Panc1 (cell line): ENCODE measurements around the gene INPPL1. TPM values are rescaled to one million over a fixed set of nuclear protein-coding genes. Genes with fewer than 3 reads are reported as not detected.

ENCODE experiments used
- ATAC-seq: fragments of 200-7000 bp; cut with Tn5 transposase; 2 replicates; pipeline ENCODE4 v1.9.1; 2020; ENCODE audit warnings: mild to moderate bottlenecking, moderate library complexity
- BruUV-seq: library from RNA; stranded (reverse); fragments of 400-500 nt; replicated peaks from 2 replicates; lab custom pipeline; 2021; lab: Mats Ljungman, UMichigan
- CTCF ChIA-PET: fragments of 300-600 bp; sonication (Branson Sonifier 250); formaldehyde crosslinking; loops from one replicate; lab custom pipeline; 2022; ENCODE audit warnings: antibody characterized with exemption; lab: Charles Lee
- POLR2A ChIA-PET: fragments of 300-600 bp; sonication (Branson Sonifier 250); formaldehyde crosslinking; loops from one replicate; lab custom pipeline; 2022; ENCODE audit warnings: antibody characterized with exemption; lab: Charles Lee
- DNase-seq: peaks from one replicate; pipeline ENCODE4 v3.0.0-alpha.2; 2010; ENCODE audit warnings: low read depth, low spot score
- H3K27ac ChIP-seq: 2 replicates; pipeline ENCODE4 v1.5.1; 2011; ENCODE audit warnings: mild to moderate bottlenecking, low read length, inconsistent platforms
- H3K27me3 ChIP-seq: fragments of 200-500 bp; sonication (Bioruptor generic); 2 replicates; pipeline ENCODE4 v1.6.0; 2014; ENCODE audit warnings: low read length, inconsistent platforms; ENCODE audit not compliant: control insufficient read depth, insufficient read depth
- H3K36me3 ChIP-seq: fragments of 200-500 bp; sonication (Bioruptor generic); 2 replicates; pipeline ENCODE4 v1.5.1; 2014; ENCODE audit warnings: inconsistent platforms, mild to moderate bottlenecking, low read length, moderate library complexity; ENCODE audit not compliant: control insufficient read depth, insufficient read depth
- H3K4me1 ChIP-seq: 2 replicates; pipeline ENCODE4 v1.5.1; 2011; ENCODE audit warnings: inconsistent platforms, mild to moderate bottlenecking, low read length, moderate library complexity; ENCODE audit not compliant: control insufficient read depth, insufficient read depth
- H3K4me3 ChIP-seq, 2 experiments: 2 replicates each; pipeline ENCODE4 v1.5.1; 2011 to 2012; ENCODE audit warnings: low read depth in 2 of 2, low read length in 2 of 2, mild to moderate bottlenecking in 2 of 2, inconsistent platforms in 1 of 2, moderate library complexity in 1 of 2
- H3K9me3 ChIP-seq: fragments of 200-500 bp; sonication (Bioruptor generic); 2 replicates; pipeline ENCODE4 v1.5.1; 2014; ENCODE audit warnings: low read depth, mild to moderate bottlenecking, inconsistent platforms, low read length, moderate library complexity; ENCODE audit not compliant: control insufficient read depth, insufficient read depth
- CTCF ChIP-seq: fragments of 450-650 bp; IDR thresholded peaks from 2 replicates; pipeline ENCODE4 v1.5.1; 2017; ENCODE audit warnings: mild to moderate bottlenecking
- POLR2AphosphoS5 ChIP-seq: IDR thresholded peaks from 2 replicates; pipeline ENCODE4 v1.6.1; 2012; ENCODE audit warnings: mild to moderate bottlenecking, low read depth, low read length, moderate library complexity
- SIN3A ChIP-seq: IDR thresholded peaks from 2 replicates; pipeline ENCODE4 v1.6.1; 2012; ENCODE audit warnings: low read depth, mild to moderate bottlenecking, low read length, moderate library complexity, borderline replicate concordance; ENCODE audit not compliant: insufficient read depth
- TCF7L2 ChIP-seq: IDR thresholded peaks from 2 replicates; pipeline ENCODE4 v1.6.1; 2011; ENCODE audit warnings: mild to moderate bottlenecking, low read depth, low read length, inconsistent platforms
- in situ Hi-C: cut with HindIII; loops from 2 replicates; pipeline ENCODE4 v1.10.0; 2016; ENCODE audit warnings: low sequenced_read_pairs, low pct_unique_long_range_greater_than_20kb
- intact Hi-C: fragments of 100-400 bp; cut with micrococcal nuclease; formaldehyde crosslinking; loops from one replicate; pipeline ENCODE4 v1.10.0; 2022; ENCODE audit not compliant: unreplicated experiment
- total RNA-seq: library from RNA; stranded (reverse); gene quantifications from one replicate; pipeline ENCODE4 v1.2.1, GENCODE V29; 2021; ENCODE audit not compliant: unreplicated experiment
- TF ChIP-seq, protein P1 (sequence below), 2 experiments: IDR thresholded peaks; 2 replicates each; pipeline ENCODE4 v1.6.1; 2011 to 2012; ENCODE audit warnings: low read depth in 2 of 2, control low read depth in 1 of 2, low read length in 1 of 2, mild to moderate bottlenecking in 1 of 2, moderate library complexity in 1 of 2; ENCODE audit not compliant: insufficient read depth in 1 of 2

Gene INPPL1
- total RNA-seq, 1 experiment from 2014 or later, result 298 TPM

DNA sequence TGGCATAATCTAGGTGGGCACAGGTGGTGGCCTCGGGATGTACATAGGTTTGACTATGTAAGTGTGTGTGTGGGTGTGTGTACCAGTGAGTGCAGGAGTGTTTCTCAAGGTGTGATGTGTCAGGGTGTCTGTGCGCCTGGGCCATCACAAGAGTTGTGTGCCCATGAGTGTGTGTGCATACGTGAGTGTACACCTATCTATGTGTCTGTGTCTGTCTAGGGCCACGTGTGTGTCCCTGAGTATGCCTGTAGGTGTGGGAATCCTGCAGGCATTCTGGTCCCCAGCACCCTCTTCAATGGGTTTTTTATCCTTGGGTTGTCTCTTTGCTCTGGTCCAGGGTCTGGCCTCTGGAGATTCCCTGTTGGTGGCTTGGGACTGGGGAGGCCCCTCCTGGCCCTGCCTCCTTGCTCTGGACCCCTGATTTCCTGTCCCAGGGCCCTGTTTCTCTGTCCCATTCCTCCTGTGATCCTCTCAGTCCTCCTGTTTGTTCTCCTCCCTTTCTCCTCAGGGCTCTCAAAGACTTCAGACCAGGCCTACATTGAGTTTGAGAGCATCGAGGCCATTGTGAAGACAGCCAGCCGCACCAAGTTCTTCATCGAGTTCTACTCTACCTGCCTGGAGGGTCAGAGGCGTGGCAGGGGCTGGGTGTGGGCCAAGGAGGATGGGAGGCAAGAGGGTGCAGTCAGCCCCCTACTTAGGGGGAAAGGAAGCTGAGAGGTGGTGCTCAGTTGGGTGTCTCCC lies 9.4 kb downstream of the INPPL1 start:
- Histone ChIP-seq H3K27me3 (no peaks in the 10 kb centered on the region), H3K9me3 (no peaks in the 10 kb centered on the region), H3K4me1 (peaks cover 9% of the 10 kb centered on the region), H3K4me3 (no peak overlapping the region), H3K36me3 (peaks cover 19% of the 10 kb centered on the region), H3K27ac (no peak overlapping the region)
- TF ChIP-seq POLR2AphosphoS5 (no peak), TCF7L2 (no peak), SIN3A (no peak)
- TF ChIP-seq, protein P1, sequence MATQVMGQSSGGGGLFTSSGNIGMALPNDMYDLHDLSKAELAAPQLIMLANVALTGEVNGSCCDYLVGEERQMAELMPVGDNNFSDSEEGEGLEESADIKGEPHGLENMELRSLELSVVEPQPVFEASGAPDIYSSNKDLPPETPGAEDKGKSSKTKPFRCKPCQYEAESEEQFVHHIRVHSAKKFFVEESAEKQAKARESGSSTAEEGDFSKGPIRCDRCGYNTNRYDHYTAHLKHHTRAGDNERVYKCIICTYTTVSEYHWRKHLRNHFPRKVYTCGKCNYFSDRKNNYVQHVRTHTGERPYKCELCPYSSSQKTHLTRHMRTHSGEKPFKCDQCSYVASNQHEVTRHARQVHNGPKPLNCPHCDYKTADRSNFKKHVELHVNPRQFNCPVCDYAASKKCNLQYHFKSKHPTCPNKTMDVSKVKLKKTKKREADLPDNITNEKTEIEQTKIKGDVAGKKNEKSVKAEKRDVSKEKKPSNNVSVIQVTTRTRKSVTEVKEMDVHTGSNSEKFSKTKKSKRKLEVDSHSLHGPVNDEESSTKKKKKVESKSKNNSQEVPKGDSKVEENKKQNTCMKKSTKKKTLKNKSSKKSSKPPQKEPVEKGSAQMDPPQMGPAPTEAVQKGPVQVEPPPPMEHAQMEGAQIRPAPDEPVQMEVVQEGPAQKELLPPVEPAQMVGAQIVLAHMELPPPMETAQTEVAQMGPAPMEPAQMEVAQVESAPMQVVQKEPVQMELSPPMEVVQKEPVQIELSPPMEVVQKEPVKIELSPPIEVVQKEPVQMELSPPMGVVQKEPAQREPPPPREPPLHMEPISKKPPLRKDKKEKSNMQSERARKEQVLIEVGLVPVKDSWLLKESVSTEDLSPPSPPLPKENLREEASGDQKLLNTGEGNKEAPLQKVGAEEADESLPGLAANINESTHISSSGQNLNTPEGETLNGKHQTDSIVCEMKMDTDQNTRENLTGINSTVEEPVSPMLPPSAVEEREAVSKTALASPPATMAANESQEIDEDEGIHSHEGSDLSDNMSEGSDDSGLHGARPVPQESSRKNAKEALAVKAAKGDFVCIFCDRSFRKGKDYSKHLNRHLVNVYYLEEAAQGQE (IDR thresholded peaks at IDR 0.05; ENCODE audit: insufficient read depth in 1 of 2, low read depth in 2 of 2, low read length in 1 of 2), result no peak
- DNase-seq, result no peak
- ChIA-PET POLR2A (no interaction called here), CTCF (no interaction called here)
- ATAC-seq, result no peak
- in situ Hi-C loops (no loop called here), intact Hi-C loops (no loop called here)
- BruUV-seq, result no TSS peak

- H3K9me3 ChIP-seq, result no peaks in the 10 kb centered on the region
- no peak overlapping the region for H3K4me3 ChIP-seq
- ChIA-PET POLR2A (no interaction called here), CTCF (no interaction called here)
- in situ Hi-C loops, result no loop called here
- no peak for ATAC-seq
- no peak overlapping the region for H3K27ac ChIP-seq
- intact Hi-C loops, result no loop called here
- H3K4me1 ChIP-seq, result peaks cover 14% of the 10 kb centered on the region
- H3K27me3 ChIP-seq, result no peaks in the 10 kb centered on the region
- H3K36me3 ChIP-seq, result peaks cover 15% of the 10 kb centered on the region
- no peak for TF ChIP-seq POLR2AphosphoS5
- TF ChIP-seq, protein P1 (IDR thresholded peaks at IDR 0.05; ENCODE audit: insufficient read depth in 1 of 2, low read depth in 2 of 2, low read length in 1 of 2), result no peak
- no peak for TF ChIP-seq TCF7L2
- TF ChIP-seq CTCF, result no peak
- no peak for TF ChIP-seq SIN3A
- no TSS peak for BruUV-seq
- no peak for DNase-seq
Measured at GRCh38 chr11:72234514-72234830, 9.9 kb downstream of the INPPL1 start.
